SK-N-MC (cell line): ENCODE data around the gene FSD2.

Experiments
- EZH2 ChIP-seq: fragments of 200-600 bp; sonication (generic); IDR thresholded peaks from one replicate; pipeline ENCODE4 v1.6.1; 2017; ENCODE audit warnings: antibody characterized with exemption
- FOXP2 ChIP-seq: optimal IDR thresholded peaks from 2 replicates; pipeline ENCODE3; 2011; ENCODE audit warnings: mild to moderate bottlenecking, moderate library complexity; ENCODE audit not compliant: insufficient read depth; ENCODE audit errors: extremely low read length, control extremely low read depth
- POLR2AphosphoS5 ChIP-seq: IDR thresholded peaks from 2 replicates; pipeline ENCODE4 v1.6.1; 2012; ENCODE audit warnings: mild to moderate bottlenecking, low read depth, low read length, borderline replicate concordance

DNA sequence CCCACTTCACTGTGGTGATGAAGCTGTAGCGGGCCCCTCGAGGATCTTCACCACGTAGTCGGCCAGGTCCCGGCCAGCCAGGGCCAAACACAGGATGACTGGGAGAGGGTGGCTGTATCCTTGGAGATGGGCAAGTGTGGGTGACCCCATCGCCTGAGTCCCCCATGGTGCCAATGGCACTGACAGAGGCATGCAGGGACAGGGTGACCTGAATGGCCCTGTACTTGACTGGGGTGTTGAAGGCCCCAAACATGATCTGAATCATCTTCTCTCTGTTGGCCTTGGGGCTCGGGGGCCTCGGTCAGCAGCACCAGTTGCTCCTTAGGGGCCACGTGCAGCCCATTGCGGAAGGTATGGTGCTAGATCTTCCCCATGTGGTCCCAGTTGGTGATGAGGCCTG lies 79.1 kb downstream of the FSD2 start:
- TF ChIP-seq EZH2 (no peak), POLR2AphosphoS5 (no peak), FOXP2 (no peak)
